ENCODE results near the gene VSTM2A. TPM values are rescaled to one million over a fixed set of nuclear protein-coding genes. Genes with fewer than 3 reads are reported as not detected.

Gene VSTM2A
- total RNA-seq, 1 donor from 2014 or later, result not detected

- no peaks in the 10 kb centered on the region for H3K36me3 ChIP-seq
- DNase-seq (ENCODE audit: low spot score in 2 of 2), result no peak
- no peaks in the 10 kb centered on the region for H3K4me1 ChIP-seq
- TF ChIP-seq CTCF (IDR thresholded peaks at IDR 0.05), result no peak
- no peak overlapping the region for H3K4me3 ChIP-seq
- no peaks in the 10 kb centered on the region for H3K27me3 ChIP-seq
- no peaks in the 10 kb centered on the region for H3K9me3 ChIP-seq
- no peak overlapping the region for H3K27ac ChIP-seq
- intact Hi-C loops (cut with DNase I), result no loop called here
These were observed 23.3 kb downstream of the VSTM2A start for GRCh38 chr7:54565432-54565831.

GRCh38 chr7:54581511-54581910, 39.3 kb downstream of the VSTM2A start:
- Histone ChIP-seq H3K9me3 (no peaks in the 10 kb centered on the region), H3K27me3 (no peaks in the 10 kb centered on the region), H3K4me1 (no peaks in the 10 kb centered on the region), H3K4me3 (no peak overlapping the region), H3K27ac (no peak overlapping the region), H3K36me3 (no peaks in the 10 kb centered on the region)
- intact Hi-C loops (cut with DNase I), result no loop called here
- TF ChIP-seq CTCF (IDR thresholded peaks at IDR 0.05), result no peak
- no peak for DNase-seq (ENCODE audit: low spot score in 2 of 2)

- no peak for TF ChIP-seq CTCF (IDR thresholded peaks at IDR 0.05)
These were observed 49.5 kb downstream of the VSTM2A start for GRCh38 chr7:54591404-54592386.

GRCh38 chr7:54596747-54597146, 54.6 kb downstream of the VSTM2A start:
- Histone ChIP-seq H3K27ac (no peak overlapping the region), H3K4me1 (no peaks in the 10 kb centered on the region), H3K9me3 (no peaks in the 10 kb centered on the region), H3K4me3 (no peak overlapping the region), H3K36me3 (no peaks in the 10 kb centered on the region), H3K27me3 (no peaks in the 10 kb centered on the region)
- DNase-seq (ENCODE audit: low spot score in 2 of 2), result no peak
- TF ChIP-seq CTCF (IDR thresholded peaks at IDR 0.05), result no peak
- intact Hi-C loops (cut with DNase I), result no loop called here

More at GRCh38 chr7:54591404-54592386, 49.5 kb downstream of the VSTM2A start:
- intact Hi-C loops (cut with DNase I), result no loop called here
- H3K36me3 ChIP-seq, result no peaks in the 10 kb centered on the region
- H3K9me3 ChIP-seq, result no peaks in the 10 kb centered on the region
- H3K4me3 ChIP-seq, result no peak overlapping the region
- no peak for DNase-seq (ENCODE audit: low spot score in 2 of 2)
- H3K27ac ChIP-seq, result no peak overlapping the region
- H3K4me1 ChIP-seq, result no peaks in the 10 kb centered on the region
- H3K27me3 ChIP-seq, result no peaks in the 10 kb centered on the region

GRCh38 chr7:54615537-54615936, 73.4 kb downstream of the VSTM2A start:
- intact Hi-C loops (cut with DNase I), result no loop called here
- DNase-seq (ENCODE audit: low spot score in 2 of 2), result no peak
- Histone ChIP-seq H3K27me3 (no peaks in the 10 kb centered on the region), H3K4me3 (no peak overlapping the region), H3K9me3 (no peaks in the 10 kb centered on the region), H3K36me3 (no peaks in the 10 kb centered on the region), H3K27ac (no peak overlapping the region), H3K4me1 (no peaks in the 10 kb centered on the region)
- no peak for TF ChIP-seq CTCF (IDR thresholded peaks at IDR 0.05)

Other genes with a start within 250 kb of the VSTM2A start
- 166 TPM for gene SEC61G, start 216.8 kb downstream of the VSTM2A start, total RNA-seq

All from ascending aorta (tissue), 2 donors.